GM18502 (cell line): ENCODE measurements around the gene COMMD2.
A peak's percentile ranks its signal among the peaks of the same experiment; 100 is the strongest.

Experiments
- ATAC-seq: cut with Tn5 transposase; IDR thresholded peaks from one replicate; pipeline ENCODE4 v1.9.1; 2021; ENCODE audit warnings: mild to moderate bottlenecking; ENCODE audit not compliant: unreplicated experiment, poor library complexity

COMMD2 gene

GRCh38 chr3:149764302-149764701 lies 12.0 kb upstream of the COMMD2 start:
- no peak for ATAC-seq

GRCh38 chr3:149763565-149764195 lies 11.4 kb upstream of the COMMD2 start:
- ATAC-seq = no peak

GRCh38 chr3:149753717-149754116 lies 1.4 kb upstream of the COMMD2 start:
- ATAC-seq = no peak

GRCh38 chr3:149752788-149753136 lies 473 bp upstream of the COMMD2 start:
- ATAC-seq = peak; percentile 2

GRCh38 chr3:149751551-149751950 lies 738 bp downstream of the COMMD2 start:
- ATAC-seq = no peak

GRCh38 chr3:149744606-149745005 lies 7.7 kb downstream of the COMMD2 start:
- ATAC-seq = no peak

GRCh38 chr3:149744151-149744550 lies 8.1 kb downstream of the COMMD2 start:
- no peak for ATAC-seq

GRCh38 chr3:149739396-149739795 lies 12.9 kb downstream of the COMMD2 start:
- ATAC-seq = no peak

- no peak for ATAC-seq
These were observed 13.4 kb downstream of the COMMD2 start for GRCh38 chr3:149738876-149739275.

GRCh38 chr3:149736953-149737205 lies 15.4 kb downstream of the COMMD2 start:
- ATAC-seq = no peak

- no peak for ATAC-seq
These were observed 15.9 kb downstream of the COMMD2 start for GRCh38 chr3:149736175-149736952.

- no peak for ATAC-seq
These were observed 20.1 kb downstream of the COMMD2 start for GRCh38 chr3:149732234-149732633.

GRCh38 chr3:149727656-149728055 lies 24.6 kb downstream of the COMMD2 start:
- ATAC-seq = no peak

- ATAC-seq = peak; percentile 90
These were observed 25.4 kb downstream of the COMMD2 start for GRCh38 chr3:149726716-149727407.

GRCh38 chr3:149723781-149724180 lies 28.5 kb downstream of the COMMD2 start:
- no peak for ATAC-seq

GRCh38 chr3:149720918-149721317 lies 31.4 kb downstream of the COMMD2 start:
- no peak for ATAC-seq

GRCh38 chr3:149717391-149718056 lies 34.8 kb downstream of the COMMD2 start:
- ATAC-seq = peak; percentile 66

- ATAC-seq = no peak
These were observed 35.3 kb downstream of the COMMD2 start for GRCh38 chr3:149716984-149717383.

- ATAC-seq = no peak
These were observed 37.0 kb downstream of the COMMD2 start for GRCh38 chr3:149715247-149715646.

GRCh38 chr3:149713730-149714654 lies 38.3 kb downstream of the COMMD2 start:
- no peak for ATAC-seq
